ENCODE data around the gene PHF5A.
A peak's percentile ranks its signal among the peaks of the same experiment; 100 is the strongest.

The PHF5A gene

GRCh38 chr22:41481925-41482318, 13.4 kb upstream of the PHF5A start:
- H3K27me3 ChIP-seq = no peaks in the 10 kb centered on the region
- peak overlapping the region in 8 of 11 experiments; percentile 3 to 82 (median 38); a peak in 10 of 22 replicates for H3K9ac ChIP-seq
- peaks cover 60 to 96% (median 89%) of the 10 kb centered on the region in 10 experiments for H3K4me1 ChIP-seq
- peaks cover 61 to 100% (median 97%) of the 10 kb centered on the region in 11 experiments for H4K20me1 ChIP-seq
- H3K4me3 ChIP-seq = no peak overlapping the region
- H3K27ac ChIP-seq = peak overlapping the region in 4 of 11 experiments; percentile 22 to 89 (median 88); a peak in 5 of 22 replicates
- no peak for TF ChIP-seq Cebpa-rat (IDR thresholded peaks at IDR 0.05)
- peaks cover 0 to 23% (median 14%) of the 10 kb centered on the region in 11 experiments; a peak in 11 of 22 replicates for H3K36me3 ChIP-seq
- H3K4me2 ChIP-seq = peak overlapping the region; percentile 67 to 99 (median 85)
- H3K9me3 ChIP-seq (replicated peaks in 1 of 11) = peaks cover 0 to 9% (median 0%) of the 10 kb centered on the region in 11 experiments; a peak in 6 of 22 replicates

DNA sequence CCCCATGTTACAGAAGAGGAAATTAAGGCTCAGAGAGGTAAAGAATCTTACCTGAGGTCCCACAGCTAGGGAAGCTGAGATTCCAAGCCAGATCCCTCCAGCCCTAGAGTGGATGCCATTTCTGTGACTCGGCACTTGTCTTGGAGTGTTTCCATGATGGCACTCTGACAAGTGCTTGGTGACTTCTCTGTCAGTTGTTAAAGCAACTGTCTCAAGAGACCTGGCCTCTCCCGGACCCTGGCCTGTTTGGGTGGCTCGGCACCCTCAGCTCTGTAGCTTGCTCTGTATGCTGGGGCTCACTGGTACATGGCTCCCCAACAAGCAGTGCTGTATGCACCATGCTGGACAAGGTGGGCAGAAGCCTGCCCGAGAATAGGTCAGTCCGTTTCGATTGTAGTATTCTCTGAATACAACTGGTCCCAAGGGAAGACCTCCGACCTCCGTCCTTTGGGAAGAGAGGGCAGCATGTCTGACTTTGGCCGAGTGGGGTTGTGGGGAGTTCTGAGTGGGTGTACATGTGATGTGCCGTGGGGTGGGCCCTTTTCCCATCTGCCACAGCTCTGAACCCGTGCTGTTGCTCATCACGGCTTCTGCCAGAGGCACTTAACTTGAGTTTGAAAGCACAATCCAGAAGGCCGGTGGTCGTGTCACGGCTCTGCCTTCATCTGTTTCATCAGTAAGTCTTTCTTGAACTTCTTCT, 12.8 kb upstream of the PHF5A start:
- H4K20me1 ChIP-seq = peaks cover 61 to 100% (median 90%) of the 10 kb centered on the region in 11 experiments
- H3K36me3 ChIP-seq = peaks cover 0 to 24% (median 11%) of the 10 kb centered on the region in 11 experiments; a peak in 9 of 22 replicates
- H3K4me3 ChIP-seq = no peak overlapping the region
- peaks cover 60 to 94% (median 88%) of the 10 kb centered on the region in 10 experiments for H3K4me1 ChIP-seq
- H3K9ac ChIP-seq = peak overlapping the region in 4 of 11 experiments; percentile 78 to 82 (median 81); a peak in 7 of 22 replicates
- no peaks in the 10 kb centered on the region for H3K27me3 ChIP-seq
- TF ChIP-seq Cebpa-rat (IDR thresholded peaks at IDR 0.05) = no peak
- H3K4me2 ChIP-seq = peak overlapping the region in 10 of 11 experiments; percentile 67 to 99 (median 88); a peak in 19 of 22 replicates
- H3K27ac ChIP-seq = peak overlapping the region in 4 of 11 experiments; percentile 86 to 89 (median 88); a peak in 7 of 22 replicates
- H3K9me3 ChIP-seq (replicated peaks in 1 of 11) = peaks cover 0 to 11% (median 0%) of the 10 kb centered on the region in 11 experiments; a peak in 7 of 22 replicates

DNA sequence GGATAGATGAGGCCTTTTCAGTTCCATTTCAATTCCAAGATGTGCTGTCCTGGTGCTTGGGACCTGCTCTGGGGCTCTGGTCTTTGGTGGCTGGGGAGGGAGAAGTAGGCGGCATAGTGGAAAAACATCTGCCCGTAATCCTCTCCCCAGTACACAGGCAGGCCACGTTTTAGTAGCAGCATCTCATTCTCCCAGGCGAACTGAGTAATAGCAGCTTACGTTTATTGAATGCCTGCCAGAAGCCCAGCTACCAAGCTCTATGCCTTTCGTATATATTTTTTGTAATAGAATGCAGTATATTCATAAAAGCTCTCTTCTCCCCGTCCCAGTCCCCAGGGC, 11.9 kb upstream of the PHF5A start:
- peak overlapping the region; percentile 57 to 99 (median 85); a peak in 21 of 22 replicates for H3K4me2 ChIP-seq
- peaks cover 54 to 99% (median 89%) of the 10 kb centered on the region in 11 experiments for H4K20me1 ChIP-seq

GRCh38 chr22:41479671-41480396, 11.3 kb upstream of the PHF5A start:
- Histone ChIP-seq H3K36me3 (peaks cover 3 to 34% (median 23%) of the 10 kb centered on the region in 11 experiments; a peak in 14 of 22 replicates), H3K4me3 (peak overlapping the region in 7 of 10 experiments; percentile 2 to 47 (median 19); a peak in 6 of 20 replicates), H3K27me3 (no peaks in the 10 kb centered on the region), H4K20me1 (peaks cover 50 to 98% (median 89%) of the 10 kb centered on the region in 11 experiments), H3K27ac (peak overlapping the region in 9 of 11 experiments; percentile 47 to 89 (median 71); a peak in 18 of 22 replicates), H3K4me2 (peak overlapping the region; percentile 57 to 99 (median 85)), H3K9ac (peak overlapping the region; percentile 24 to 82 (median 55); a peak in 19 of 22 replicates), H3K4me1 (peaks cover 55 to 91% (median 76%) of the 10 kb centered on the region in 10 experiments), H3K9me3 (replicated peaks in 1 of 11) (peaks cover 0 to 11% (median 0%) of the 10 kb centered on the region in 11 experiments; a peak in 7 of 22 replicates)
- no peak for TF ChIP-seq Cebpa-rat (IDR thresholded peaks at IDR 0.05)

More for the DNA sequence above, 11.9 kb upstream of the PHF5A start:
- peaks cover under 1 to 30% (median 18%) of the 10 kb centered on the region in 11 experiments; a peak in 14 of 22 replicates for H3K36me3 ChIP-seq
- H3K27me3 ChIP-seq = no peaks in the 10 kb centered on the region
- H3K4me1 ChIP-seq = peaks cover 60 to 95% (median 82%) of the 10 kb centered on the region in 10 experiments
- TF ChIP-seq Cebpa-rat (IDR thresholded peaks at IDR 0.05) = no peak
- H3K9ac ChIP-seq = peak overlapping the region in 8 of 11 experiments; percentile 19 to 82 (median 69); a peak in 11 of 22 replicates
- H3K9me3 ChIP-seq (replicated peaks in 1 of 11) = peaks cover 0 to 11% (median 0%) of the 10 kb centered on the region in 11 experiments; a peak in 7 of 22 replicates
- peak overlapping the region in 1 of 10 experiments; percentile 8; a peak in 1 of 20 replicates for H3K4me3 ChIP-seq
- peak overlapping the region in 7 of 11 experiments; percentile 64 to 89 (median 86); a peak in 9 of 22 replicates for H3K27ac ChIP-seq

DNA sequence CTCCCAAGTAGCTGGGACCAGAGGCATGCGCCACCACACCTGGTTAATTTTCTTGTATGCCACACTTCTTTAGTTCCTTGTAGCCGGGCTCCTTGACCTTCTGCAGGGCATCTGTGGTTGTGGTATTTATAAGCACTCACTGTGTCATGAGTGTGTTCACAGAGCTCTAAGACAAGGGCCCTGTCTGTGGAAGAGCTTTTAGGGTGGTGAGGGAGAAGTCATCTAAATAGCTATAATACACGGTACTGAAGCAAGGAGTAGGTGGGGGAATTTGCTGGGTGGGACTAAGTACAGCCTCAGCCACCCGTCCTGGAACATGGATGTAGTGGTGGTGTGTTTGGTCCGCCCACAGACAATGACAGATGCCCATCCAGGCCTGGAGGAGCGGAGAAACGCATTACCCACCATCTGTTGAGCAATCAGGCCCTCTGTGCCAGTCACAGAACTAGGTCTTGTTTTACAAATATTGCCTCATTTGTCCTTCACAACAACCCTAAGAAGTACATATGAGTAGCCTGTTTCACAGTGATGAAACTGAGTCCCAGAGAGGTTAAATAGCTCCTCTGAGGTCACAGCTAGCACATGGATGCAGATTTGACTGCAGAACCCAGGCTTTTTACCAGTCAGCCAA, 10.5 kb upstream of the PHF5A start:
- peak overlapping the region; percentile 57 to 99 (median 85) for H3K4me2 ChIP-seq
- H3K36me3 ChIP-seq = peaks cover 5 to 36% (median 20%) of the 10 kb centered on the region in 11 experiments; a peak in 14 of 22 replicates
- peak overlapping the region; percentile 43 to 82 (median 55); a peak in 21 of 22 replicates for H3K9ac ChIP-seq
- peaks cover 48 to 95% (median 86%) of the 10 kb centered on the region in 11 experiments for H4K20me1 ChIP-seq
- peak overlapping the region in 7 of 10 experiments; percentile 2 to 47 (median 19); a peak in 7 of 20 replicates for H3K4me3 ChIP-seq
- TF ChIP-seq Cebpa-rat (IDR thresholded peaks at IDR 0.05) = peak in 9 of 11 experiments; percentile 69 to 98 (median 75); a peak in 16 of 22 replicates
- peaks cover 54 to 83% (median 69%) of the 10 kb centered on the region in 10 experiments for H3K4me1 ChIP-seq
- H3K27me3 ChIP-seq = no peaks in the 10 kb centered on the region
- H3K9me3 ChIP-seq (replicated peaks in 1 of 11) = peaks cover 0 to 11% (median 0%) of the 10 kb centered on the region in 11 experiments; a peak in 7 of 22 replicates
- H3K27ac ChIP-seq = peak overlapping the region in 9 of 11 experiments; percentile 47 to 89 (median 71); a peak in 19 of 22 replicates

DNA sequence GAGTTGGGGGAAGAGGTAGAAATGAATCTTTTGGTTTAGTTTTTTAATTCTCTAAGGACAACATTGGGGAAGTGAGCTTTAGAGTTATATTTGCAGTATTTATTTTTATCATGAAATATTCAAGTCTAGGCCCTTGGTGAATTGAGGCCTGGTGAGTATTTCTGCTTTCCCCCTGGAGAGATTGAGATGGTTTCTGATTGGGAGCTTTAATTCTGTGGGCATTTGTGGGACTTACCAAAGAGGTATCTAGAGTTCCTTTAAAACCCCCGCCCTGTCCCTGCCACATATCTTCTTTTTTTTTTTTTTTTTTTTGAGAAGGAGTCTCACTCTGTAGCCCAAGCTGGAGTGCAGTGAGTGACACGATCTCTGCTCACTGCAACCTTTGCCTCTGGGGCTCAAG, 10.0 kb upstream of the PHF5A start:
- Histone ChIP-seq H3K4me3 (peak overlapping the region in 5 of 10 experiments; percentile 8 to 47 (median 28); a peak in 6 of 20 replicates), H3K27me3 (no peaks in the 10 kb centered on the region), H3K4me1 (peaks cover 51 to 78% (median 64%) of the 10 kb centered on the region in 10 experiments), H3K4me2 (peak overlapping the region; percentile 57 to 99 (median 85)), H4K20me1 (peaks cover 48 to 95% (median 86%) of the 10 kb centered on the region in 11 experiments), H3K9me3 (replicated peaks in 1 of 11) (peaks cover 0 to 11% (median 0%) of the 10 kb centered on the region in 11 experiments; a peak in 7 of 22 replicates), H3K9ac (peak overlapping the region; percentile 43 to 82 (median 55); a peak in 21 of 22 replicates), H3K27ac (peak overlapping the region in 9 of 11 experiments; percentile 47 to 89 (median 71); a peak in 19 of 22 replicates), H3K36me3 (peaks cover 6 to 42% (median 19%) of the 10 kb centered on the region in 11 experiments; a peak in 14 of 22 replicates)
- no peak for TF ChIP-seq Cebpa-rat (IDR thresholded peaks at IDR 0.05)

GRCh38 chr22:41474872-41475451, 6.5 kb upstream of the PHF5A start:
- no peaks in the 10 kb centered on the region for H3K27me3 ChIP-seq
- peaks cover 25 to 64% (median 40%) of the 10 kb centered on the region in 11 experiments; a peak in 19 of 22 replicates for H3K36me3 ChIP-seq
- H3K4me1 ChIP-seq = peaks cover 40 to 60% (median 46%) of the 10 kb centered on the region in 10 experiments
- H3K9ac ChIP-seq = no peak overlapping the region
- peaks cover 20 to 88% (median 70%) of the 10 kb centered on the region in 11 experiments; a peak in 21 of 22 replicates for H4K20me1 ChIP-seq
- TF ChIP-seq Cebpa-rat (IDR thresholded peaks at IDR 0.05) = no peak
- H3K4me2 ChIP-seq = no peak overlapping the region
- peaks cover 0 to 11% (median 0%) of the 10 kb centered on the region in 11 experiments; a peak in 7 of 22 replicates for H3K9me3 ChIP-seq (replicated peaks in 1 of 11)
- H3K4me3 ChIP-seq = no peak overlapping the region
- 0 out of 22 replicates have a peak overlapping the region, but pooled peaks of 1 of the 11 experiments have one; percentile 12 for H3K27ac ChIP-seq

All from BLaER1 treated with 17β-estradiol and CSF1 and Interleukin-3, amounts not matched to agents 10 nM and 100 nM (cell line).